ENCODE data around the gene NAA20. TPM values are rescaled to one million over a fixed set of nuclear protein-coding genes. Genes with fewer than 3 reads are reported as not detected.
A peak's percentile ranks its signal among the peaks of the same experiment; 100 is the strongest.

The NAA20 gene
- total RNA-seq, 1 donor: 32.6 TPM

DNA sequence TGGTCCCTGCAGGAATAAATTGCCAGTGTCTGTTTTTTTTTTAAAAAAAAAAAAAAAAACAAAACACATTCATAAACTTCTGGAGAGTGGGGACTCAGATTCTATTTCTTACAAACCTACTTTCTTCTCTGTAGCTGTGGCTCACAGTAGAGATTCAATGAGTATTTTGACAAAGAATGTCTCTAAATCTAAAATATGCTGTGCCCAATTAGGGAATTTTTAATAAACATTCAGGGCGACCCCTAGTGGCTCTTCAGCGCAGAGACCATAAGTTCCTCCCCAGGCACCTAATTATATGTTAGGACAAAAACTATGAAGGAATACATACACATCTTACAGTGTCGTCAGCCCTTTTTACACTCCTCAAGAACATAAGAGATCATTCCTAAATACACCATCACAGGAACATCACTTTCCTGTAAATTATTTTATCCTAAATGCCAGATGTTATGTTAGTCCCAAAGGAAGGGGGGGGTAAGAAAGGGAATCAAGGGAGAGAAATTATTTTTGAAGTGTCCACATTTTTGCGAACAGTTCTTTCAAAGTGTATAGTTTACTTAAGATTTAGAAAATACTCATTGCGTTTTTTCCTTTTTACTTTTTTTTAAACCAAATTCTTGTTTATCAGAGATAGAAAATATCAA, 21.8 kb upstream of the NAA20 start:
- no peak overlapping the region for H3K4me3 ChIP-seq (ENCODE audit: insufficient read depth, low read length)
- peaks cover 45% of the 10 kb centered on the region for H3K36me3 ChIP-seq (ENCODE audit: insufficient read depth, low read length)
- no peak overlapping the region for H3K4me2 ChIP-seq (ENCODE audit: insufficient read depth, low read length)
- H4K20me1 ChIP-seq (ENCODE audit: insufficient read depth, low read length): peaks cover 7% of the 10 kb centered on the region
- H3K27me3 ChIP-seq (ENCODE audit: insufficient read depth, low read length): no peaks in the 10 kb centered on the region
- TF ChIP-seq, protein P1, sequence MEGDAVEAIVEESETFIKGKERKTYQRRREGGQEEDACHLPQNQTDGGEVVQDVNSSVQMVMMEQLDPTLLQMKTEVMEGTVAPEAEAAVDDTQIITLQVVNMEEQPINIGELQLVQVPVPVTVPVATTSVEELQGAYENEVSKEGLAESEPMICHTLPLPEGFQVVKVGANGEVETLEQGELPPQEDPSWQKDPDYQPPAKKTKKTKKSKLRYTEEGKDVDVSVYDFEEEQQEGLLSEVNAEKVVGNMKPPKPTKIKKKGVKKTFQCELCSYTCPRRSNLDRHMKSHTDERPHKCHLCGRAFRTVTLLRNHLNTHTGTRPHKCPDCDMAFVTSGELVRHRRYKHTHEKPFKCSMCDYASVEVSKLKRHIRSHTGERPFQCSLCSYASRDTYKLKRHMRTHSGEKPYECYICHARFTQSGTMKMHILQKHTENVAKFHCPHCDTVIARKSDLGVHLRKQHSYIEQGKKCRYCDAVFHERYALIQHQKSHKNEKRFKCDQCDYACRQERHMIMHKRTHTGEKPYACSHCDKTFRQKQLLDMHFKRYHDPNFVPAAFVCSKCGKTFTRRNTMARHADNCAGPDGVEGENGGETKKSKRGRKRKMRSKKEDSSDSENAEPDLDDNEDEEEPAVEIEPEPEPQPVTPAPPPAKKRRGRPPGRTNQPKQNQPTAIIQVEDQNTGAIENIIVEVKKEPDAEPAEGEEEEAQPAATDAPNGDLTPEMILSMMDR (IDR thresholded peaks at IDR 0.05; ENCODE audit: extremely low read depth, low read depth, low read length): peak; percentile 91
- H2AFZ ChIP-seq (ENCODE audit: low read length): no peak overlapping the region
- peak overlapping the region; percentile 95 for H3K27ac ChIP-seq (ENCODE audit: low read depth, low read length)
- DNase-seq (ENCODE audit: insufficient read length, low spot score, missing footprints): peak; percentile 46
- peaks cover 54% of the 10 kb centered on the region for H3K79me2 ChIP-seq (ENCODE audit: insufficient read depth, low read length)
- peaks cover 49% of the 10 kb centered on the region for H3K4me1 ChIP-seq (ENCODE audit: insufficient read depth, low read length)
- H3K9me3 ChIP-seq (ENCODE audit: low read depth, low read length): no peaks in the 10 kb centered on the region

DNA sequence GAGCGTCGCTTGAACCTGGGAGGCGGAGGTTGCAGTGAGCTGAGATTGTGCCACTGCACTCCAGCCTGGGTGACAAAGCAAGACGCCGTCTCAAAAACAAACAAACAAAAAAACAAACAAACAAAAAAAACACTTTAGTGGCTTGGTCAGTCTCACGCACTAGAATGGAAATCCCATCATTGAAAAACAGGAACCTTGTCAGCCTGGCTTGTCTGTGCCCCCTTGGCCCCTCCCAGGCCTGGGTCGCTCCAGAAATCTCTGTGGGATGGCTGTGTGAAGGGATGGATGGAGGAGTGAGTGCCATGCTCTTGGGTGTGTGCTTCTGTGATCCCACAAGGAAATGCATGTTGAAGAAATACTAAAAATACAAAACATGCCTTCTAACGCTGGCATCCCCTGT, 20.9 kb upstream of the NAA20 start:
- H3K27me3 ChIP-seq (ENCODE audit: insufficient read depth, low read length): no peaks in the 10 kb centered on the region
- H3K27ac ChIP-seq (ENCODE audit: low read depth, low read length): no peak overlapping the region
- H3K4me2 ChIP-seq (ENCODE audit: insufficient read depth, low read length): no peak overlapping the region
- H3K79me2 ChIP-seq (ENCODE audit: insufficient read depth, low read length): peaks cover 48% of the 10 kb centered on the region
- H3K9me3 ChIP-seq (ENCODE audit: low read depth, low read length): no peaks in the 10 kb centered on the region
- DNase-seq (ENCODE audit: insufficient read length, low spot score, missing footprints): no peak
- H3K4me1 ChIP-seq (ENCODE audit: insufficient read depth, low read length): peaks cover 40% of the 10 kb centered on the region
- no peak overlapping the region for H3K4me3 ChIP-seq (ENCODE audit: insufficient read depth, low read length)
- no peak overlapping the region for H2AFZ ChIP-seq (ENCODE audit: low read length)
- H3K36me3 ChIP-seq (ENCODE audit: insufficient read depth, low read length): peaks cover 53% of the 10 kb centered on the region
- TF ChIP-seq, protein P1 (IDR thresholded peaks at IDR 0.05; ENCODE audit: extremely low read depth, low read depth, low read length): no peak
- H4K20me1 ChIP-seq (ENCODE audit: insufficient read depth, low read length): peaks cover 13% of the 10 kb centered on the region

DNA sequence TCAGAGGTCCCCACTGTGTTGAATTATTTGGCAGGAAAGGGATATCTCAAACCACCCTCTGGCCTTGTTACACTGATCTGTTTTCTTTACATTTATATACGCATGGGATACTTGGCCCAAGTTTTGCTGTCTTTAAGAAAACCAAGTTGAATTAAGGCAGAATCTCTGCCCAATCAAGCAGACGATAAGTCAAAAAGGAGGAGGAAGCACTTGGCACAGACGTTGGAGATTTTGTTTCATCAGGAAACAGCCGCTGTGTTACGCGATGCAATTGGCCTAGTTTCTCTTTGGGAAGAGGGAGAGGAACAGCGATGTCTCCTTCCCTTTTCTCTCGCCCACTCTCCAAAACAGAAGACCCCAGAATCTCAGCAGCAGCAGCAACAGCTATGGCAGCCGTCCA, 20.2 kb upstream of the NAA20 start:
- Histone ChIP-seq H3K4me2 (ENCODE audit: insufficient read depth, low read length) (no peak overlapping the region), H3K27ac (ENCODE audit: low read depth, low read length) (no peak overlapping the region), H3K27me3 (ENCODE audit: insufficient read depth, low read length) (no peaks in the 10 kb centered on the region), H3K36me3 (ENCODE audit: insufficient read depth, low read length) (peaks cover 60% of the 10 kb centered on the region), H3K4me1 (ENCODE audit: insufficient read depth, low read length) (peaks cover 37% of the 10 kb centered on the region), H2AFZ (ENCODE audit: low read length) (no peak overlapping the region), H4K20me1 (ENCODE audit: insufficient read depth, low read length) (peaks cover 13% of the 10 kb centered on the region), H3K79me2 (ENCODE audit: insufficient read depth, low read length) (peaks cover 43% of the 10 kb centered on the region), H3K4me3 (ENCODE audit: insufficient read depth, low read length) (no peak overlapping the region), H3K9me3 (ENCODE audit: low read depth, low read length) (no peaks in the 10 kb centered on the region)
- no peak for DNase-seq (ENCODE audit: insufficient read length, low spot score, missing footprints)
- TF ChIP-seq, protein P1 (IDR thresholded peaks at IDR 0.05; ENCODE audit: extremely low read depth, low read depth, low read length): no peak

DNA sequence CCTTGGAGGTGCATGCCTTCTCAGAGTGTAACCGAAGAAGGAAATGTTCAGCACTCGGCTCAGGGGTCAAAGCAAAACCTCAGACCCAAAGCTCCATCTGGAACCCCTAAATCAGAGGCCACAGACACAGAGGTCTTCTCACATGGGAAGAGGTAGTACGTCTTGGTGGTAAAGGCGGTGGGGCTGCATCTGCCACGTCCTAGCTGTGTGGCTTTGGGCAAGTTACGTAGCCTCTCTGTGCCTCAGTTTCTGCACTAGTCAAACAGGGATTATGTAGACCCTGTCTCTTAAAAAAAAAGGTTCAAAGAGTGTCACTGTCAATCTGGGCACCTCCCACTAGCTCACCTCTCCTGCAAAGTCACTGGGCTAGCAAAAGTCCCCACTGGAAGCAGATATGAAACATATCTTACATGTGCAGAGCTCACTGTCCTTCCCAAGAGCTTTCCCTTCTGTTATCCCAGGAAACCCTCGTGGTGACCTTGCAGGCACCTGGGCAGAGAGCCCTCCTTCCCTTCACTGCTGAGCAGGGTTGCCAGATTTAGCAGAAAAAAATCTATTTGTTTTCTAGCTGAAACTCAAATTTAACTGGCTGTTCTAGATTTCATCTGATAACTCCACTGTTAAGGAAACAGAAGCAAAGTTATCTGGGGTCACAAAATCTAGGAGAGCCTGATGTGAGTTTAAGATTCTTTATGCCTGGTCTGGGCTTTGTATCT, 18.0 kb upstream of the NAA20 start:
- TF ChIP-seq, protein P1 (IDR thresholded peaks at IDR 0.05; ENCODE audit: extremely low read depth, low read depth, low read length): no peak
- no peak overlapping the region for H2AFZ ChIP-seq (ENCODE audit: low read length)
- peaks cover 37% of the 10 kb centered on the region for H3K4me1 ChIP-seq (ENCODE audit: insufficient read depth, low read length)
- no peak overlapping the region for H3K27ac ChIP-seq (ENCODE audit: low read depth, low read length)
- no peak overlapping the region for H3K4me3 ChIP-seq (ENCODE audit: insufficient read depth, low read length)
- no peaks in the 10 kb centered on the region for H3K27me3 ChIP-seq (ENCODE audit: insufficient read depth, low read length)
- DNase-seq (ENCODE audit: insufficient read length, low spot score, missing footprints): no peak
- peaks cover 18% of the 10 kb centered on the region for H4K20me1 ChIP-seq (ENCODE audit: insufficient read depth, low read length)
- H3K36me3 ChIP-seq (ENCODE audit: insufficient read depth, low read length): peaks cover 63% of the 10 kb centered on the region
- no peaks in the 10 kb centered on the region for H3K9me3 ChIP-seq (ENCODE audit: low read depth, low read length)
- H3K4me2 ChIP-seq (ENCODE audit: insufficient read depth, low read length): no peak overlapping the region
- H3K79me2 ChIP-seq (ENCODE audit: insufficient read depth, low read length): peaks cover 43% of the 10 kb centered on the region

All from osteoblast (primary cell).